ENCODE measurements around the gene SH3TC2.

GRCh38 chr5:148981353-148981752 is 81.5 kb downstream of the SH3TC2 start:
- TF ChIP-seq CTCF (IDR thresholded peaks at IDR 0.05) (no peak), POLR2A (IDR thresholded peaks at IDR 0.05) (no peak)

All from esophagus squamous epithelium (tissue), 4 donors.